GM12874 (cell line): ENCODE results near the gene TTC28.

Source experiments
- CTCF ChIP-seq: IDR thresholded peaks from 2 replicates; pipeline ENCODE4 v1.5.1; 2011; ENCODE audit warnings: low read depth, mild to moderate bottlenecking, control low read depth, low read length, moderate library complexity; ENCODE audit not compliant: insufficient read depth

Gene TTC28

GRCh38 chr22:28600546-28601143 is 79.0 kb downstream of the TTC28 start:
- TF ChIP-seq CTCF = peak; percentile 7; the same call in 1 of the 2 replicates

GRCh38 chr22:28599693-28600092 is 79.9 kb downstream of the TTC28 start:
- TF ChIP-seq CTCF = no peak

- TF ChIP-seq CTCF = no peak
Measured at GRCh38 chr22:28597665-28598064, 82.0 kb downstream of the TTC28 start.

DNA sequence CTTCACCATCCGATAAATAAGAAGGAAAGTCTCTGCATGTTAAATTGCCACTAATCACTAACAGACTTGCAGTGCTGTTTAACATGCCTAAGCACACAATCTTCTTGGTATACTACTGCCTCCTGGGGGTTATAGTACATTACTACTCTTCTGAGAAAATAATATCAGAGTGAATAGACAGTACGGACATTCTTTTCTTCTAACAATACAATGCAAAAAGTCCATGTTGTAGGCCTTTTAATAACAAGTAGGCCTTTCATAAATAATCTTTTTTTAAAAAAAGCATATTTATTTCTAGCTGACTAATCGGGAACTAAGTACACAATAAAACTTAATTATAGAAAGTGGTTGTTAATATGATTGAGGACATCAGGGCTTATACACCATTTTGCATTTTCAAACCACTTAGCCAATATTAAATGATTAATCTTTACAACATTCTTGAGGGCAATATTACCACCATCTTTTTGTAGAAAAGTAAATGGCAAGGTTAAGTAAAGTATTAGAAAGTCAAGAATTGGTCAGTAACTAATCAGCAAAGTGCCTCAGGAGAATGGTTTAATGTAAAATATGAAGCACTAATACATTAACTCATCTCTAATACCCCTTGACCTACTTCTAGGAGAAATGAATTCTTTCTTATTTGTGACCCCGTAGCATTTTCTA is 84.7 kb downstream of the TTC28 start:
- peak; percentile 43; the same call in 1 of the 2 replicates for TF ChIP-seq CTCF

GRCh38 chr22:28594076-28594796 is 85.4 kb downstream of the TTC28 start:
- no peak for TF ChIP-seq CTCF

DNA sequence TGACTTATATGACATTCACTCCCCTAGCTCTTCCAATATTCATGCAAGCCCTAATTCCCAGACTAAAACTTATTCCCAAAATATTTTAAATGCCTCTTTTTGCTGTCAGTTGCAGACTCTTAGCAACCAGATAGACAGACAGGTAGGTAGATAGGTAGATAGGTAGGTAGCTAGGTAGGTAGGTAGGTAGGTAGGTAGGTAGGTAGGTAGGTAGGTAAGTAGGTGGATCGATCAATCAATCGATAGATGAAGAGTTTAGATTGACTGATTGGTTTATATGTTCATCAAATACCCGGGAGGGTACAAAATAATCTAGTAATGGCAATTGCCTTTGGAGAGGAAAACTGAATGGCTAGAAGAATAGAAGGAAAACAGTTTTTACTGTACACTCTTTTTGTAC is 86.3 kb downstream of the TTC28 start:
- no peak for TF ChIP-seq CTCF

DNA sequence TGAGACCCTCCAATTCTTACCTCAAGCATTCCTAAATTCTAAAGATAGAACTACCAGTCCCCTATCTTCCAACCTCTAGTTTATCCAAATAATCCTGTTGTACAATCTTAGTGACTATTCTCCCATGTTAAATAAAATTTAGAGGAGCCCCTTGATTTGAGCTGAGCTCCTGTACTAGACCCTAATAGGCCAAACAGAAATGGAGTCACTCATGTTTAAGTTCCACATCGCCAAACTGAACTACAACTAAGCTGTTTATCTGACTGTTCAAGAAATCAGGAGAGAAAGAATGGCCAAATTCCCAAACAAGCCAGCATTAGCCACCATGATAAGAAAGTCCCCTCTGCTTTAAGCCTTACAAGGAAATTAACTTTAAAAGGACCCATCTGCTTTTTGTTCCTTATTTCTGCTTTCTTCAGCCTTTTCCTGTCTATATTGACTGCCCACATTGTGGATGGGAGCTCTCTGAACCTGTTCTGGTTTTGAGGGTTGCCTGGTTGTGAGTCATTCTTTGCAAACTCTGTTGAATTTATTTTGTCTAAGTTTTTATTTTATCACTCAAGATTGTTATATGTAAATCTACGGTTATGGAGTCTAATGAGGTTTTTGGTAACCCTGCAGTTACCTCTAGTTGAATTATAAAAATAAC is 90.4 kb downstream of the TTC28 start:
- TF ChIP-seq CTCF = no peak
